ENCODE results near the gene ABLIM2. TPM values are rescaled to one million over a fixed set of nuclear protein-coding genes. Genes with fewer than 3 reads are reported as not detected.

Gene ABLIM2
- total RNA-seq, 1 experiment from 2014 or later = 1.0 TPM

GRCh38 chr4:8039290-8039689 lies 119.3 kb downstream of the ABLIM2 start:
- Mint-ChIP-seq H3K36me3 (ENCODE audit: insufficient read depth in 1 of 3, low read depth in 3 of 3) (no peaks in the 10 kb centered on the region), H3K27me3 (ENCODE audit: low read depth) (no peaks in the 10 kb centered on the region; the same call in 1 of the 2 replicates), H3K27ac (no peak overlapping the region; a peak in 1 of 7 replicates), H3K4me3 (no peak overlapping the region), H3K9me3 (no peaks in the 10 kb centered on the region; a peak in 1 of 5 replicates), H3K4me1 (peaks cover 13 to 16% of the 10 kb centered on the region in 2 experiments)
- Histone ChIP-seq H3K27me3 (ENCODE audit: insufficient read depth, low read length) (no peaks in the 10 kb centered on the region), H3K23me2 (ENCODE audit: insufficient read length, low read depth, low read length, poor library complexity, severe bottlenecking) (peaks cover 3% of the 10 kb centered on the region), H3K18ac (ENCODE audit: insufficient read length, low read depth, low read length) (no peak overlapping the region), H4K91ac (ENCODE audit: insufficient read length, low read depth, low read length) (no peak overlapping the region), H4K5ac (ENCODE audit: insufficient read length, low read depth, low read length) (no peak overlapping the region), H3K4me2 (ENCODE audit: insufficient read depth, insufficient read length, low read length) (no peak overlapping the region), H3K56ac (ENCODE audit: insufficient read length, low read depth, low read length) (no peak overlapping the region), H2BK20ac (ENCODE audit: low read depth, low read length, poor library complexity, severe bottlenecking) (no peak overlapping the region), H3K4ac (ENCODE audit: low read depth, low read length) (no peak overlapping the region), H3K27ac (ENCODE audit: insufficient read length, low read depth, low read length) (no peak overlapping the region), H2BK120ac (ENCODE audit: low read depth, low read length, poor library complexity, severe bottlenecking) (no peak overlapping the region), H2AFZ (ENCODE audit: low read length) (no peak overlapping the region), H3K79me1 (ENCODE audit: insufficient read depth, low read depth, low read length, poor library complexity, severe bottlenecking) (no peaks in the 10 kb centered on the region), H3K9me3 (ENCODE audit: control insufficient read depth, low read depth, low read length) (no peaks in the 10 kb centered on the region), H2AK5ac (ENCODE audit: insufficient read length, low read length) (no peak overlapping the region), H3K9ac (ENCODE audit: extremely low read depth, insufficient read length, low read length) (no peak overlapping the region), H3T11ph (ENCODE audit: low read length) (no peak overlapping the region), H4K20me1 (ENCODE audit: control insufficient read depth, insufficient read depth, insufficient read length) (no peaks in the 10 kb centered on the region), H2BK15ac (ENCODE audit: low read depth, low read length) (no peak overlapping the region), H2BK5ac (ENCODE audit: insufficient read length, low read length) (no peak overlapping the region), H3K4me1 (ENCODE audit: insufficient read depth, low read length) (no peaks in the 10 kb centered on the region), H2BK12ac (ENCODE audit: insufficient read length, low read depth, low read length) (no peak overlapping the region), H3K14ac (ENCODE audit: insufficient read depth, low read length) (no peak overlapping the region), H3K23ac (ENCODE audit: insufficient read length, low read depth, low read length) (no peak overlapping the region), H3K79me2 (ENCODE audit: insufficient read depth, low read length) (no peaks in the 10 kb centered on the region), H4K8ac (replicated peaks; ENCODE audit: insufficient read length, low read depth, low read length) (no peak overlapping the region)
- TF ChIP-seq, protein P1, sequence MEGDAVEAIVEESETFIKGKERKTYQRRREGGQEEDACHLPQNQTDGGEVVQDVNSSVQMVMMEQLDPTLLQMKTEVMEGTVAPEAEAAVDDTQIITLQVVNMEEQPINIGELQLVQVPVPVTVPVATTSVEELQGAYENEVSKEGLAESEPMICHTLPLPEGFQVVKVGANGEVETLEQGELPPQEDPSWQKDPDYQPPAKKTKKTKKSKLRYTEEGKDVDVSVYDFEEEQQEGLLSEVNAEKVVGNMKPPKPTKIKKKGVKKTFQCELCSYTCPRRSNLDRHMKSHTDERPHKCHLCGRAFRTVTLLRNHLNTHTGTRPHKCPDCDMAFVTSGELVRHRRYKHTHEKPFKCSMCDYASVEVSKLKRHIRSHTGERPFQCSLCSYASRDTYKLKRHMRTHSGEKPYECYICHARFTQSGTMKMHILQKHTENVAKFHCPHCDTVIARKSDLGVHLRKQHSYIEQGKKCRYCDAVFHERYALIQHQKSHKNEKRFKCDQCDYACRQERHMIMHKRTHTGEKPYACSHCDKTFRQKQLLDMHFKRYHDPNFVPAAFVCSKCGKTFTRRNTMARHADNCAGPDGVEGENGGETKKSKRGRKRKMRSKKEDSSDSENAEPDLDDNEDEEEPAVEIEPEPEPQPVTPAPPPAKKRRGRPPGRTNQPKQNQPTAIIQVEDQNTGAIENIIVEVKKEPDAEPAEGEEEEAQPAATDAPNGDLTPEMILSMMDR (conservative IDR thresholded peaks at IDR 0.05) = no peak
- DNase-seq = no peak
- WGBS (ENCODE audit: extremely low coverage, insufficient read length, low lambda C conversion rate) = no CpG with 5 or more reads among the region's 6 CpGs
